Upper lobe of left lung (tissue), 4 donors: Measurements from ENCODE around the gene SLC5A11.

Source experiments
- CTCF ChIP-seq, 6 experiments: fragments of 450-650 bp in 4 of 6; fragments of 200-600 bp in 2 of 6; sonication (generic) in 2 of 6; IDR thresholded peaks; one replicate each; pipeline ENCODE4 v1.5.1; 2016 to 2019; ENCODE audit warnings: antibody characterized with exemption in 6 of 6
- EP300 ChIP-seq, 4 donors: sonication (generic); formaldehyde crosslinking; IDR thresholded peaks; one replicate each; pipeline ENCODE4 v1.5.1; 2017; ENCODE audit warnings: antibody characterized with exemption in 4 of 4, control low read depth in 2 of 4

GRCh38 chr16:24950275-24950674, 104.5 kb downstream of the SLC5A11 start:
- TF ChIP-seq CTCF (IDR thresholded peaks at IDR 0.05) (no peak), EP300 (IDR thresholded peaks at IDR 0.05) (no peak)
